Measurements from ENCODE around the gene MAN1C1. TPM values are rescaled to one million over a fixed set of nuclear protein-coding genes. Genes with fewer than 3 reads are reported as not detected.

MAN1C1 gene
- total and polyA plus RNA-seq, 2 donors (not counting 1 experiment from before 2014, with no cell fraction given), result 0.31 to 0.89 TPM

DNA sequence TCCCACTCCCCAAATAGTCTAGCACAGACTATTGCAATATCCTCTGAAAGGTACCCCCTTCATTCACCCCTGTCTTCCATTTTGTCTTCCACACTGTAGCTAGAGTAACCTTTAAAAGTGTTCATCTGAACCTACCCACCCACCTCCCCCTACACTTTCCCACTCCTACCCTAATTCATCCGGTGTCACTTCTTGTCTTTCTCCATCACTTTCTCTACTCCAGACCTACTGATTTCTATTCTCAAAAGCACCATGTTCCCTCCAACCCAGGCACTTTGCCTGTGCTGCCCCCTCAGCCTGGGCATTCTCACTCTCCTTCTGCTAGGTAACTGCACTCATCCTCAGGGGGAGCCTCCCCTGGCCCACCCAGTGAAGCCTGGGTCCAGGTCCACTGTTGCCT is 4.7 kb upstream of the MAN1C1 start:
- Histone ChIP-seq H3K79me2 (ENCODE audit: control insufficient read depth, insufficient read depth, low read length) (no peaks in the 10 kb centered on the region), H3K9me3 (ENCODE audit: control extremely low read depth in 1 of 3, control insufficient read depth in 2 of 3, insufficient read depth in 1 of 3, low read length in 2 of 3) (peaks cover 0 to 5% (median 0%) of the 10 kb centered on the region in 3 donors), H3K36me3 (replicated peaks in 1 of 2; ENCODE audit: control extremely low read depth in 1 of 2, control insufficient read depth in 1 of 2, extremely low read depth in 1 of 2, insufficient read depth in 2 of 2, low read length in 1 of 2) (no peaks in the 10 kb centered on the region), H4K20me1 (ENCODE audit: control insufficient read depth, insufficient read depth, low read length, poor library complexity, severe bottlenecking) (no peaks in the 10 kb centered on the region), H3K27ac (ENCODE audit: low read length in 2 of 2) (no peak overlapping the region), H3K27me3 (replicated peaks in 1 of 4; ENCODE audit: control extremely low read depth in 1 of 4, control insufficient read depth in 3 of 4, insufficient read depth in 4 of 4, low read length in 3 of 4) (peaks cover 0 to 19% (median 11%) of the 10 kb centered on the region in 4 experiments), H2AFZ (ENCODE audit: insufficient read depth, low read depth, low read length, poor library complexity, severe bottlenecking) (no peak overlapping the region), H3K9ac (ENCODE audit: low read length) (no peak overlapping the region), H3K4me2 (replicated peaks; ENCODE audit: low read depth, low read length, poor library complexity, severe bottlenecking) (no peak overlapping the region), H3K4me1 (ENCODE audit: control insufficient read depth in 2 of 2, insufficient read depth in 2 of 2, low read length in 2 of 2) (peaks cover 0 to 16% of the 10 kb centered on the region in 2 donors), H3K4me3 (ENCODE audit: control extremely low read depth in 1 of 5, extremely low read depth in 1 of 5, insufficient read depth in 1 of 5, low read depth in 2 of 5, low read length in 4 of 5) (no peak overlapping the region)
- peaks cover 23% of the 10 kb centered on the region for H3K27me3 Mint-ChIP-seq
- CTCF ChIA-PET, result interaction anchor here (0.9 to 1.1 kb wide), 2 partner anchors 9 to 39 kb away, joined by 4 read pairs; no protein-coding TSS in a partner anchor
- POLR2A ChIA-PET, result no interaction called here
- peaks cover 23% of the 10 kb centered on the region for H3K4me1 Mint-ChIP-seq
- intact Hi-C loops (cut with micrococcal nuclease), result loop anchor here (10.0 kb wide), 1 partner anchor 367 kb away; the partner anchor contains the start of gene RSRP1
- no peak overlapping the region for H3K4me3 Mint-ChIP-seq
- no peak overlapping the region for H3K27ac Mint-ChIP-seq
- WGBS (ENCODE audit: insufficient coverage), result 100% methylated on average over 1 of the region's 1 CpG
- ATAC-seq (ENCODE audit: low read depth), result no peak
- DNase-seq, result no peak
- H3K9me3 Mint-ChIP-seq (ENCODE audit: insufficient read depth), result no peaks in the 10 kb centered on the region
- TF ChIP-seq, protein P1, sequence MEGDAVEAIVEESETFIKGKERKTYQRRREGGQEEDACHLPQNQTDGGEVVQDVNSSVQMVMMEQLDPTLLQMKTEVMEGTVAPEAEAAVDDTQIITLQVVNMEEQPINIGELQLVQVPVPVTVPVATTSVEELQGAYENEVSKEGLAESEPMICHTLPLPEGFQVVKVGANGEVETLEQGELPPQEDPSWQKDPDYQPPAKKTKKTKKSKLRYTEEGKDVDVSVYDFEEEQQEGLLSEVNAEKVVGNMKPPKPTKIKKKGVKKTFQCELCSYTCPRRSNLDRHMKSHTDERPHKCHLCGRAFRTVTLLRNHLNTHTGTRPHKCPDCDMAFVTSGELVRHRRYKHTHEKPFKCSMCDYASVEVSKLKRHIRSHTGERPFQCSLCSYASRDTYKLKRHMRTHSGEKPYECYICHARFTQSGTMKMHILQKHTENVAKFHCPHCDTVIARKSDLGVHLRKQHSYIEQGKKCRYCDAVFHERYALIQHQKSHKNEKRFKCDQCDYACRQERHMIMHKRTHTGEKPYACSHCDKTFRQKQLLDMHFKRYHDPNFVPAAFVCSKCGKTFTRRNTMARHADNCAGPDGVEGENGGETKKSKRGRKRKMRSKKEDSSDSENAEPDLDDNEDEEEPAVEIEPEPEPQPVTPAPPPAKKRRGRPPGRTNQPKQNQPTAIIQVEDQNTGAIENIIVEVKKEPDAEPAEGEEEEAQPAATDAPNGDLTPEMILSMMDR (IDR thresholded peaks at IDR 0.05), result no peak
- TF ChIP-seq EZH2 (IDR thresholded peaks at IDR 0.05; ENCODE audit: borderline replicate concordance, insufficient read depth, low read depth, low read length, poor library complexity, severe bottlenecking), result no peak

DNA sequence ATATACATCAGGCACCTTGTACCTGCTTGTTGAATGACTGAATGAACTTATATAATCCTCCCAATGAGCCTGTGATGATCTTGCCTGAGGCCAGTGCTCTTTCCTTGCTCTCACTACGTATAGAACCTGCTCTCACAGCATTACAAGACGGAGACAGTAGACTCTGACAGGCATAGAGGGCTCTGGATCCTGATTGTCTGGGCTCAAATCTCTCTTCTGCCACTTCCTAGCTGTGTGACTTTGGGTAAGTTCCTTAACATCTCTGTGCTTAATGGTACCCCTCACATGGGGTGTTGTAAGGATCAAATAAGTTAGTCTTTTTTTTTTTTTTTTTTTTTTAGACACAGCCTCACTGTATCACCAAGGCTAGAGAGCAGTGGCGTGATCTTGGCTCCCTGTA is 4.2 kb upstream of the MAN1C1 start:
- ChIA-PET POLR2A (no interaction called here), CTCF (interaction anchor here (0.5 to 1.1 kb wide), 3 partner anchors 40 to 1745 kb away, joined by 3 to 4 read pairs (median 4); no protein-coding TSS in a partner anchor)
- H3K9me3 ChIP-seq (ENCODE audit: control extremely low read depth in 1 of 3, control insufficient read depth in 2 of 3, insufficient read depth in 1 of 3, low read length in 2 of 3), result peaks cover 0 to 5% (median 0%) of the 10 kb centered on the region in 3 donors
- Mint-ChIP-seq H3K9me3 (ENCODE audit: insufficient read depth) (no peaks in the 10 kb centered on the region), H3K4me3 (no peak overlapping the region), H3K27me3 (peaks cover 23% of the 10 kb centered on the region), H3K27ac (no peak overlapping the region), H3K4me1 (peaks cover 21% of the 10 kb centered on the region)
- no peaks in the 10 kb centered on the region for H3K79me2 ChIP-seq (ENCODE audit: control insufficient read depth, insufficient read depth, low read length)
- ATAC-seq (ENCODE audit: low read depth), result no peak
- no peak overlapping the region for H3K4me2 ChIP-seq (replicated peaks; ENCODE audit: low read depth, low read length, poor library complexity, severe bottlenecking)
- H2AFZ ChIP-seq (ENCODE audit: insufficient read depth, low read depth, low read length, poor library complexity, severe bottlenecking), result no peak overlapping the region
- H3K36me3 ChIP-seq (replicated peaks in 1 of 2; ENCODE audit: control extremely low read depth in 1 of 2, control insufficient read depth in 1 of 2, extremely low read depth in 1 of 2, insufficient read depth in 2 of 2, low read length in 1 of 2), result no peaks in the 10 kb centered on the region
- no CpG with 5 or more reads among the region's 3 CpGs for WGBS (ENCODE audit: insufficient coverage)
- H3K27me3 ChIP-seq (replicated peaks in 1 of 4; ENCODE audit: control extremely low read depth in 1 of 4, control insufficient read depth in 3 of 4, insufficient read depth in 4 of 4, low read length in 3 of 4), result peaks cover 0 to 19% (median 11%) of the 10 kb centered on the region in 4 experiments
- H3K27ac ChIP-seq (ENCODE audit: low read length in 2 of 2), result no peak overlapping the region
- no peak for DNase-seq
- H3K9ac ChIP-seq (ENCODE audit: low read length), result no peak overlapping the region
- no peaks in the 10 kb centered on the region for H4K20me1 ChIP-seq (ENCODE audit: control insufficient read depth, insufficient read depth, low read length, poor library complexity, severe bottlenecking)
- no peak overlapping the region for H3K4me3 ChIP-seq (ENCODE audit: control extremely low read depth in 1 of 5, extremely low read depth in 1 of 5, insufficient read depth in 1 of 5, low read depth in 2 of 5, low read length in 4 of 5)
- intact Hi-C loops (cut with micrococcal nuclease), result loop anchor here (10.0 kb wide), 1 partner anchor 368 kb away; the partner anchor contains the start of gene RSRP1
- peaks cover 0 to 16% of the 10 kb centered on the region in 2 donors for H3K4me1 ChIP-seq (ENCODE audit: control insufficient read depth in 2 of 2, insufficient read depth in 2 of 2, low read length in 2 of 2)
- no peak for TF ChIP-seq EZH2 (IDR thresholded peaks at IDR 0.05; ENCODE audit: borderline replicate concordance, insufficient read depth, low read depth, low read length, poor library complexity, severe bottlenecking)
- TF ChIP-seq, protein P1 (IDR thresholded peaks at IDR 0.05), result no peak
